ENCODE results near the gene TNFRSF19. TPM values are rescaled to one million over a fixed set of nuclear protein-coding genes. Genes with fewer than 3 reads are reported as not detected.

The TNFRSF19 gene
- total and polyA plus RNA-seq, 4 donors: 0.27 to 2.8 (median 0.91) TPM

- TF ChIP-seq, protein P1, sequence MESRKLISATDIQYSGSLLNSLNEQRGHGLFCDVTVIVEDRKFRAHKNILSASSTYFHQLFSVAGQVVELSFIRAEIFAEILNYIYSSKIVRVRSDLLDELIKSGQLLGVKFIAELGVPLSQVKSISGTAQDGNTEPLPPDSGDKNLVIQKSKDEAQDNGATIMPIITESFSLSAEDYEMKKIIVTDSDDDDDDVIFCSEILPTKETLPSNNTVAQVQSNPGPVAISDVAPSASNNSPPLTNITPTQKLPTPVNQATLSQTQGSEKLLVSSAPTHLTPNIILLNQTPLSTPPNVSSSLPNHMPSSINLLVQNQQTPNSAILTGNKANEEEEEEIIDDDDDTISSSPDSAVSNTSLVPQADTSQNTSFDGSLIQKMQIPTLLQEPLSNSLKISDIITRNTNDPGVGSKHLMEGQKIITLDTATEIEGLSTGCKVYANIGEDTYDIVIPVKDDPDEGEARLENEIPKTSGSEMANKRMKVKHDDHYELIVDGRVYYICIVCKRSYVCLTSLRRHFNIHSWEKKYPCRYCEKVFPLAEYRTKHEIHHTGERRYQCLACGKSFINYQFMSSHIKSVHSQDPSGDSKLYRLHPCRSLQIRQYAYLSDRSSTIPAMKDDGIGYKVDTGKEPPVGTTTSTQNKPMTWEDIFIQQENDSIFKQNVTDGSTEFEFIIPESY (IDR thresholded peaks at IDR 0.05): no peak
- no peak for TF ChIP-seq FOXA2 (IDR thresholded peaks at IDR 0.05)
These were observed 109.0 kb downstream of the TNFRSF19 start (continued) for GRCh38 chr13:23679220-23679619.

- WGBS: 74% methylated on average over 10 of the region's 10 CpGs
- no peak overlapping the region for H3K4me3 ChIP-seq (ENCODE audit: low read depth in 1 of 3, low read length in 3 of 3)
- no peak overlapping the region for H3K9ac ChIP-seq (ENCODE audit: low read depth in 1 of 2, low read length in 2 of 2)
- H3K9me3 ChIP-seq (ENCODE audit: control insufficient read depth in 4 of 4, low read length in 3 of 4): no peaks in the 10 kb centered on the region
- TF ChIP-seq JUND (IDR thresholded peaks at IDR 0.05): no peak
- no peak for TF ChIP-seq NR2F2 (IDR thresholded peaks at IDR 0.05)
- TF ChIP-seq, protein P1 (IDR thresholded peaks at IDR 0.05): no peak
- TF ChIP-seq YY1 (IDR thresholded peaks at IDR 0.05): no peak
- TF ChIP-seq FOXA2 (IDR thresholded peaks at IDR 0.05): no peak
- TF ChIP-seq MAX (IDR thresholded peaks at IDR 0.05): no peak
- TF ChIP-seq GABPA (IDR thresholded peaks at IDR 0.05 in 1 of 2, conservative IDR thresholded peaks at IDR 0.05 in 1 of 2): no peak
- TF ChIP-seq TAF1 (conservative IDR thresholded peaks at IDR 0.05): no peak
- no peak for TF ChIP-seq SP1 (IDR thresholded peaks at IDR 0.05)
- TF ChIP-seq RAD21 (IDR thresholded peaks at IDR 0.05): no peak
- no peaks in the 10 kb centered on the region for H3K4me1 ChIP-seq (ENCODE audit: control insufficient read depth in 4 of 4, insufficient read depth in 4 of 4, low read length in 3 of 4)
- no peak overlapping the region for H3K27ac ChIP-seq (ENCODE audit: low read depth in 1 of 2, low read length in 2 of 2)
- no peaks in the 10 kb centered on the region for H3K36me3 ChIP-seq (ENCODE audit: control insufficient read depth in 4 of 4, insufficient read depth in 3 of 4, low read depth in 1 of 4, low read length in 3 of 4)
- no peaks in the 10 kb centered on the region for H3K27me3 ChIP-seq (ENCODE audit: control insufficient read depth in 4 of 4, insufficient read depth in 4 of 4, low read length in 3 of 4)
- no peak for DNase-seq (ENCODE audit: low spot score)
These were observed 110.8 kb downstream of the TNFRSF19 start for GRCh38 chr13:23680845-23681669.

DNA sequence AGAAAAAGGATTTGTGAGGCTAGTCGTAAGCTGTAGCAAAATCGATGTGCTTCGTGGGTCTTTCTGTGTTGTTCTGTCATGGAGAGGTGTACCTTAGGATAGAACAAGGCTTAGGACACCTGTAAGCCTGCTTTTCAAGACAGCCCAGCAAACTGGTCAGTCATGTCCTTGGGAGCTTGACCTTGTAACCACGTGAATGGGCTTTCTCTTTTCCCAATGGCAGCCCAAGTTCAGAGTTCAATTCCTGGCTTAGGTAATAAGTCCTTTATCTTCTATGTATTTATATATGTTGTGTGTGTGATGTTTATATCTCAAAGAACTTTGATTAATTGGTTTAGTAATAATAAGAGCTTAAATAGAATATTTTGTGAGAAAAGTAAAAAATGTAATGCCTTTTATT lies 112.9 kb downstream of the TNFRSF19 start:
- Histone ChIP-seq H3K9me3 (ENCODE audit: control insufficient read depth in 4 of 4, low read length in 3 of 4) (no peaks in the 10 kb centered on the region), H3K9ac (ENCODE audit: low read depth in 1 of 2, low read length in 2 of 2) (no peak overlapping the region), H3K27me3 (ENCODE audit: control insufficient read depth in 4 of 4, insufficient read depth in 4 of 4, low read length in 3 of 4) (no peaks in the 10 kb centered on the region), H3K4me3 (ENCODE audit: low read depth in 1 of 3, low read length in 3 of 3) (no peak overlapping the region), H3K27ac (ENCODE audit: low read depth in 1 of 2, low read length in 2 of 2) (no peak overlapping the region), H3K36me3 (ENCODE audit: control insufficient read depth in 4 of 4, insufficient read depth in 3 of 4, low read depth in 1 of 4, low read length in 3 of 4) (no peaks in the 10 kb centered on the region), H3K4me1 (ENCODE audit: control insufficient read depth in 4 of 4, insufficient read depth in 4 of 4, low read length in 3 of 4) (no peaks in the 10 kb centered on the region)
- WGBS: 69% methylated on average over 4 of the region's 4 CpGs
- DNase-seq (ENCODE audit: low spot score): no peak
- TF ChIP-seq MAX (IDR thresholded peaks at IDR 0.05): no peak
- TF ChIP-seq, protein P2, sequence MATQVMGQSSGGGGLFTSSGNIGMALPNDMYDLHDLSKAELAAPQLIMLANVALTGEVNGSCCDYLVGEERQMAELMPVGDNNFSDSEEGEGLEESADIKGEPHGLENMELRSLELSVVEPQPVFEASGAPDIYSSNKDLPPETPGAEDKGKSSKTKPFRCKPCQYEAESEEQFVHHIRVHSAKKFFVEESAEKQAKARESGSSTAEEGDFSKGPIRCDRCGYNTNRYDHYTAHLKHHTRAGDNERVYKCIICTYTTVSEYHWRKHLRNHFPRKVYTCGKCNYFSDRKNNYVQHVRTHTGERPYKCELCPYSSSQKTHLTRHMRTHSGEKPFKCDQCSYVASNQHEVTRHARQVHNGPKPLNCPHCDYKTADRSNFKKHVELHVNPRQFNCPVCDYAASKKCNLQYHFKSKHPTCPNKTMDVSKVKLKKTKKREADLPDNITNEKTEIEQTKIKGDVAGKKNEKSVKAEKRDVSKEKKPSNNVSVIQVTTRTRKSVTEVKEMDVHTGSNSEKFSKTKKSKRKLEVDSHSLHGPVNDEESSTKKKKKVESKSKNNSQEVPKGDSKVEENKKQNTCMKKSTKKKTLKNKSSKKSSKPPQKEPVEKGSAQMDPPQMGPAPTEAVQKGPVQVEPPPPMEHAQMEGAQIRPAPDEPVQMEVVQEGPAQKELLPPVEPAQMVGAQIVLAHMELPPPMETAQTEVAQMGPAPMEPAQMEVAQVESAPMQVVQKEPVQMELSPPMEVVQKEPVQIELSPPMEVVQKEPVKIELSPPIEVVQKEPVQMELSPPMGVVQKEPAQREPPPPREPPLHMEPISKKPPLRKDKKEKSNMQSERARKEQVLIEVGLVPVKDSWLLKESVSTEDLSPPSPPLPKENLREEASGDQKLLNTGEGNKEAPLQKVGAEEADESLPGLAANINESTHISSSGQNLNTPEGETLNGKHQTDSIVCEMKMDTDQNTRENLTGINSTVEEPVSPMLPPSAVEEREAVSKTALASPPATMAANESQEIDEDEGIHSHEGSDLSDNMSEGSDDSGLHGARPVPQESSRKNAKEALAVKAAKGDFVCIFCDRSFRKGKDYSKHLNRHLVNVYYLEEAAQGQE (IDR thresholded peaks at IDR 0.05): no peak
- TF ChIP-seq JUND (IDR thresholded peaks at IDR 0.05): no peak
- no peak for TF ChIP-seq RXRA (IDR thresholded peaks at IDR 0.05)
- no peak for TF ChIP-seq EGR1 (IDR thresholded peaks at IDR 0.05; ENCODE audit: low read depth in 2 of 2)
- no peak for TF ChIP-seq FOXA1 (IDR thresholded peaks at IDR 0.05)
- no peak for TF ChIP-seq GABPA (IDR thresholded peaks at IDR 0.05 in 1 of 2, conservative IDR thresholded peaks at IDR 0.05 in 1 of 2)
- no peak for TF ChIP-seq HNF4G (IDR thresholded peaks at IDR 0.05)
- TF ChIP-seq CTCF (IDR thresholded peaks at IDR 0.05; ENCODE audit: low read depth, low read length, missing input control): no peak
- TF ChIP-seq SP1 (IDR thresholded peaks at IDR 0.05): no peak
- no peak for TF ChIP-seq TAF1 (conservative IDR thresholded peaks at IDR 0.05)
- TF ChIP-seq HNF4A (conservative IDR thresholded peaks at IDR 0.05): no peak
- TF ChIP-seq YY1 (IDR thresholded peaks at IDR 0.05): no peak
- TF ChIP-seq NR2F2 (IDR thresholded peaks at IDR 0.05): no peak
- TF ChIP-seq, protein P3, sequence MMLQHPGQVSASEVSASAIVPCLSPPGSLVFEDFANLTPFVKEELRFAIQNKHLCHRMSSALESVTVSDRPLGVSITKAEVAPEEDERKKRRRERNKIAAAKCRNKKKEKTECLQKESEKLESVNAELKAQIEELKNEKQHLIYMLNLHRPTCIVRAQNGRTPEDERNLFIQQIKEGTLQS (IDR thresholded peaks at IDR 0.05): no peak
- no peak for TF ChIP-seq FOXA2 (IDR thresholded peaks at IDR 0.05)
- no peak for TF ChIP-seq RAD21 (IDR thresholded peaks at IDR 0.05)

Data from liver (tissue), 9 donors.